GM12878 (cell line): ENCODE results near the gene SOX18. TPM values are rescaled to one million over a fixed set of nuclear protein-coding genes. Genes with fewer than 3 reads are reported as not detected.

ENCODE experiments used
- BACH1 ChIP-seq: fragments of 450-650 bp; IDR thresholded peaks from 2 replicates; pipeline ENCODE4 v1.6.1; 2017; ENCODE audit warnings: mild to moderate bottlenecking, borderline replicate concordance
- BCL3 ChIP-seq: IDR thresholded peaks from 2 replicates; pipeline ENCODE4 v1.6.1; 2011; ENCODE audit warnings: borderline replicate concordance, low read depth, mild to moderate bottlenecking, moderate library complexity, low read length; ENCODE audit not compliant: insufficient read depth, poor library complexity, severe bottlenecking
- BMI1 ChIP-seq: fragments of 450-650 bp; IDR thresholded peaks from 2 replicates; pipeline ENCODE4 v1.6.1; 2016; ENCODE audit warnings: mild to moderate bottlenecking, moderate library complexity, borderline replicate concordance
- CBX5 ChIP-seq: sonication (generic); IDR thresholded peaks from 2 replicates; pipeline ENCODE4 v1.6.1; 2016; ENCODE audit warnings: low read depth, moderate library complexity, mild to moderate bottlenecking, inconsistent platforms
- CHD4 ChIP-seq: fragments of 200-600 bp; sonication (generic); IDR thresholded peaks from 2 replicates; pipeline ENCODE4 v1.6.1; 2016; ENCODE audit warnings: mild to moderate bottlenecking
- CTCF ChIP-seq, 3 experiments: IDR thresholded peaks in 2 of 3; conservative IDR thresholded peaks in 1 of 3; 2 replicates each; pipeline ENCODE4 v1.5.1; 2011; ENCODE audit warnings: low read depth in 3 of 3, low read length in 3 of 3, mild to moderate bottlenecking in 3 of 3, control low read depth in 2 of 3, moderate library complexity in 2 of 3, inconsistent platforms in 1 of 3, mixed read lengths in 1 of 3; ENCODE audit not compliant: control insufficient read depth in 2 of 3, insufficient read depth in 1 of 3; ENCODE audit errors: extremely low read depth in 1 of 3
- DPF2 ChIP-seq: fragments of 450-650 bp; IDR thresholded peaks from 2 replicates; pipeline ENCODE4 v1.6.1; 2017; ENCODE audit warnings: mild to moderate bottlenecking
- E2F8 ChIP-seq: fragments of 450-650 bp; IDR thresholded peaks from 2 replicates; pipeline ENCODE4 v1.6.1; 2018; ENCODE audit warnings: mild to moderate bottlenecking, low read depth, moderate library complexity; ENCODE audit not compliant: partially characterized antibody
- EP300 ChIP-seq, 2 experiments: fragments of 150-350 bp in 1 of 2; IDR thresholded peaks; 2 replicates each; pipeline ENCODE4 v1.6.1; 2011 to 2012; ENCODE audit warnings: low read depth in 2 of 2, low read length in 2 of 2, borderline replicate concordance in 1 of 2, improper control_type of control experiment in 1 of 2, inconsistent platforms in 1 of 2; ENCODE audit not compliant: control insufficient read depth in 1 of 2
- EZH2 ChIP-seq: IDR thresholded peaks from 2 replicates; pipeline ENCODE4 v1.6.1; 2012; ENCODE audit warnings: low read depth, mild to moderate bottlenecking, control low read depth, inconsistent platforms, low read length, borderline replicate concordance; ENCODE audit not compliant: control insufficient read depth
- HCFC1 ChIP-seq: fragments of 150-350 bp; IDR thresholded peaks from 2 replicates; pipeline ENCODE4 v1.6.1; 2014; ENCODE audit warnings: low read length
- IRF5 ChIP-seq: fragments of 450-650 bp; IDR thresholded peaks from 2 replicates; pipeline ENCODE4 v1.6.1; 2017; ENCODE audit warnings: borderline replicate concordance
- NBN ChIP-seq: fragments of 450-650 bp; IDR thresholded peaks from 2 replicates; pipeline ENCODE4 v1.6.1; 2016
- NFXL1 ChIP-seq: fragments of 450-650 bp; IDR thresholded peaks from 2 replicates; pipeline ENCODE4 v1.6.1; 2017; ENCODE audit warnings: antibody characterized with exemption, mild to moderate bottlenecking, borderline replicate concordance
- NR2C1 ChIP-seq: fragments of 450-650 bp; IDR thresholded peaks from 2 replicates; pipeline ENCODE4 v1.6.1; 2017; ENCODE audit warnings: antibody characterized with exemption, mild to moderate bottlenecking, moderate library complexity
- POLR2AphosphoS2 ChIP-seq: IDR thresholded peaks from 2 replicates; pipeline ENCODE4 v1.6.1; 2011; ENCODE audit warnings: low read depth, mild to moderate bottlenecking, low read length, improper control_type of control experiment, moderate library complexity
- RUNX3 ChIP-seq: IDR thresholded peaks from 2 replicates; pipeline ENCODE4 v1.6.1; 2012; ENCODE audit warnings: low read length, inconsistent platforms
- STAT3 ChIP-seq: IDR thresholded peaks from 2 replicates; pipeline ENCODE4 v1.6.1; 2011; ENCODE audit warnings: low read depth, low read length, improper control_type of control experiment
- TCF3 ChIP-seq: IDR thresholded peaks from 2 replicates; pipeline ENCODE4 v1.6.1; 2012; ENCODE audit warnings: low read depth, mild to moderate bottlenecking, low read length, borderline replicate concordance; ENCODE audit not compliant: insufficient read depth
- ZNF24 ChIP-seq: fragments of 450-650 bp; IDR thresholded peaks from 2 replicates; pipeline ENCODE4 v1.6.1; 2017; ENCODE audit warnings: antibody characterized with exemption, mild to moderate bottlenecking
- polyA plus RNA-seq, 11 experiments: library from polyadenylated mRNA; depleted of rRNA in 4 of 11; unstranded in 6 of 11; stranded (reverse) in 5 of 11; fragments of >200 nt; fragmentation: Nextera tagmentation in 4 of 11; fragmentation: Illumina TruSeq in 1 of 11; extraction: Ambion mirVana in 4 of 11; extraction: Trizol in 1 of 11; gene quantifications; 1 replicate in 1 of 11; 2 replicates in 10 of 11; pipeline versions ENCODE4 v1.2.1 to v1.2.3, GENCODE V29; 2011 to 2016; ENCODE audit warnings: inconsistent platforms in 2 of 11, missing spikeins in 2 of 11, low read depth in 1 of 11
- total RNA-seq, 4 experiments: library from RNA; depleted of rRNA in 3 of 4; stranded (reverse); fragments of >200 nt in 3 of 4; fragmentation: Illumina TruSeq in 1 of 4; extraction: Trizol in 1 of 4; gene quantifications; 2 replicates each; pipeline versions ENCODE4 v1.2.1 to v1.2.3, GENCODE V29; 2013 to 2021

Gene SOX18
- total and polyA plus RNA-seq, 10 of the 15 experiments (the other 5 are each of a cell fraction or from before 2014, with no cell fraction given) = 0.05 to 5.6 (median 0.28) TPM; not detected in 3

- TF ChIP-seq BMI1 = no peak
- TF ChIP-seq DPF2 = no peak
- TF ChIP-seq CTCF (IDR thresholded peaks at IDR 0.05 in 2 of 3, conservative IDR thresholded peaks at IDR 0.05 in 1 of 3; ENCODE audit: control insufficient read depth in 2 of 3, extremely low read depth in 1 of 3, insufficient read depth in 1 of 3, low read depth in 3 of 3, low read length in 3 of 3) = 0 out of 6 replicates have a peak, but pooled peaks of 1 of the 3 experiments have one; percentile 7
- peak; percentile 51 for TF ChIP-seq BCL3
- TF ChIP-seq TCF3 = no peak
- no peak for TF ChIP-seq RUNX3
- TF ChIP-seq EP300 (IDR thresholded peaks at IDR 0.05; ENCODE audit: borderline replicate concordance in 1 of 2, control insufficient read depth in 1 of 2, low read depth in 2 of 2, low read length in 2 of 2) = 0 out of 4 replicates have a peak, but pooled peaks of 1 of the 2 experiments have one; percentile 20
- TF ChIP-seq IRF5 = no peak
- peak; percentile 40; the same call in 1 of the 2 replicates for TF ChIP-seq BACH1
- no peak for TF ChIP-seq E2F8
- TF ChIP-seq ZNF24 = no peak
- TF ChIP-seq NBN = 0 out of 2 replicates have a peak, but pooled peaks have one; percentile 24
- TF ChIP-seq NR2C1 = no peak
- TF ChIP-seq STAT3 = no peak
- TF ChIP-seq EZH2 = no peak
- TF ChIP-seq HCFC1 = no peak
- no peak for TF ChIP-seq NFXL1
- TF ChIP-seq POLR2AphosphoS2 = peak; percentile 95; the same call in 1 of the 2 replicates
- no peak for TF ChIP-seq CHD4
- TF ChIP-seq CBX5 = no peak
Measured at GRCh38 chr20:64037498-64038213, 11.8 kb downstream of the SOX18 start (continued).
